ENCODE data around the gene PARL. TPM values are rescaled to one million over a fixed set of nuclear protein-coding genes. Genes with fewer than 3 reads are reported as not detected.

The PARL gene
- total RNA-seq, 2 donors from 2014 or later: 34.1 to 58.3 TPM

DNA sequence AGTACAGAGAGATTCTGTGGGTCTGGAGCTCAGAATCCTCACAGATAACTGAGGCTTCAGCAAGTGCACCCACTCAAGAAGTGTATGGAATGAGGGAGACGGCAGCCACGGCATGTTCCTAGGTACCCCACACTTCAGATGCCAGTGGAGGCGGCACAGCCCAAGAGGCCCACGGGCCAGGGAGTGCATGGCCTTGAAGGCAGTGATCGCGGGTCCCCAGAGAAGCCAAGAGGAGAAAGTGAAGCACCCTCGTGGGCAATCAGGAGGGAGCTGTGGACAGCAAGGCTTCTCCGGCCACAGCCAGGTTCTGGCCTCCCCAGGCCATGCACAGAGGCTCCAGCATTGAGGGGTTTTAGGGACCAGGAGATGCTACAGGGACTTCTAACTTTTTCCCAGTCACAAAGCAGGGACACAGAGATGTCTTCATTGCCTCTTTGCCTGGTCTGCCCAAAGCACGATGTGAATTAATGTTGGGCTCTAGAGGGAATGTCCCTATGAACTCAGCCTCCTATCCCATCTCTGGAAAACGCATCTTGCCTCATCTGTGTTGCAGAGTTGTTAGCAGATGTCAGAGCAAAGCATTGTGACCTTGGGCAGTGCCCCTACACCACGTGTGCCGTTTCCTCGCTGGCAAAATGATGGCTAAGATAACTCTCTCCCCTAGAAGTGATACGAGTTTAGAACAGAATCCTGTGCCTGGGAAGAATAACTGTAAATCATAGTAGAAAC is 56.7 kb downstream of the PARL start:
- no peak for TF ChIP-seq CTCF (IDR thresholded peaks at IDR 0.05)
- DNase-seq (ENCODE audit: low spot score): no peak
- peaks cover 0 to 24% of the 10 kb centered on the region in 2 donors for H3K4me1 ChIP-seq
- no peaks in the 10 kb centered on the region for H3K9me3 ChIP-seq
- no peaks in the 10 kb centered on the region for H3K27me3 ChIP-seq
- no peak overlapping the region for H3K4me3 ChIP-seq
- H3K36me3 ChIP-seq: peaks cover 23% of the 10 kb centered on the region
- H3K27ac ChIP-seq: no peak overlapping the region

GRCh38 chr3:183826448-183827250 is 58.0 kb downstream of the PARL start:
- Histone ChIP-seq H3K36me3 (peaks cover 16% of the 10 kb centered on the region), H3K4me3 (no peak overlapping the region), H3K27ac (no peak overlapping the region), H3K9me3 (no peaks in the 10 kb centered on the region), H3K27me3 (no peaks in the 10 kb centered on the region), H3K4me1 (peaks cover 0 to 24% of the 10 kb centered on the region in 2 donors)
- no peak for DNase-seq (ENCODE audit: low spot score)
- no peak for TF ChIP-seq CTCF (IDR thresholded peaks at IDR 0.05)

- H3K36me3 ChIP-seq: peaks cover 9% of the 10 kb centered on the region
- H3K27me3 ChIP-seq: no peaks in the 10 kb centered on the region
- H3K9me3 ChIP-seq: no peaks in the 10 kb centered on the region
- peak in 1 of 2 donors; percentile 38 for TF ChIP-seq CTCF (IDR thresholded peaks at IDR 0.05)
- peak within 1 kb of the TSS; percentile 31 to 70 for H3K4me3 ChIP-seq
- peak within 1 kb of the TSS in 1 of 2 donors; percentile 15 for H3K27ac ChIP-seq
- no peak for DNase-seq (ENCODE audit: low spot score)
- H3K4me1 ChIP-seq: peaks cover 0 to 24% of the 10 kb centered on the region in 2 donors
These were observed 59.1 kb downstream of the PARL start, which contains the start of gene MAP6D1 for GRCh38 chr3:183825456-183826161. TSS of gene MAP6D1 (minus strand) at chr3:183825577. CDS start at chr3:183825547, 30 bp downstream.

GRCh38 chr3:183824761-183825455 is 59.8 kb downstream of the PARL start:
- H3K9me3 ChIP-seq: no peaks in the 10 kb centered on the region
- peak in 1 of 2 donors; percentile 10 for TF ChIP-seq CTCF (IDR thresholded peaks at IDR 0.05)
- H3K36me3 ChIP-seq: peaks cover 2% of the 10 kb centered on the region
- H3K4me3 ChIP-seq: peak overlapping the region; percentile 31 to 70
- no peak for DNase-seq (ENCODE audit: low spot score)
- peaks cover 0 to 24% of the 10 kb centered on the region in 2 donors for H3K4me1 ChIP-seq
- H3K27ac ChIP-seq: peak overlapping the region in 1 of 2 donors; percentile 15
- H3K27me3 ChIP-seq: no peaks in the 10 kb centered on the region

- no peak overlapping the region for H3K27ac ChIP-seq
- no peaks in the 10 kb centered on the region for H3K27me3 ChIP-seq
- H3K4me1 ChIP-seq: peaks cover 0 to 24% of the 10 kb centered on the region in 2 donors
- no peaks in the 10 kb centered on the region for H3K9me3 ChIP-seq
- H3K4me3 ChIP-seq: no peak overlapping the region
- DNase-seq (ENCODE audit: low spot score): no peak
- no peaks in the 10 kb centered on the region for H3K36me3 ChIP-seq
- no peak for TF ChIP-seq CTCF (IDR thresholded peaks at IDR 0.05)
These were observed 60.7 kb downstream of the PARL start for GRCh38 chr3:183823963-183824362.
